Dermis blood vessel endothelial cell (primary cell): ENCODE measurements around the gene MARCO. TPM values are rescaled to one million over a fixed set of nuclear protein-coding genes. Genes with fewer than 3 reads are reported as not detected.
"Not testable (repeated sequence)": the region's sequence is repeated elsewhere in the genome, so short reads cannot be mapped to it uniquely, and the experiment has no call there.

ENCODE experiments used
- DNase-seq: peaks from one replicate; pipeline ENCODE4 v3.0.0; 2010
- total RNA-seq: library from RNA; depleted of rRNA; stranded (reverse); fragments of >200 nt; gene quantifications from 2 replicates; pipeline ENCODE4 v1.2.3, GENCODE V29; 2014

The MARCO gene
- total RNA-seq, 1 donor from 2014 or later, result not detected

- DNase-seq, result no peak
Measured at GRCh38 chr2:118978064-118978463, 36.1 kb downstream of the MARCO start.

- DNase-seq, result no peak
Measured at GRCh38 chr2:118979152-118979861, 37.3 kb downstream of the MARCO start.

- no peak for DNase-seq
Measured at GRCh38 chr2:118980022-118980421, 38.0 kb downstream of the MARCO start.

- no peak for DNase-seq
Measured at GRCh38 chr2:118980573-118980972, 38.6 kb downstream of the MARCO start.

- DNase-seq, result no peak
Measured at GRCh38 chr2:118981632-118982031, 39.6 kb downstream of the MARCO start.

- no peak for DNase-seq
Measured at GRCh38 chr2:118982039-118982438, 40.0 kb downstream of the MARCO start.

- no peak for DNase-seq
Measured at GRCh38 chr2:118983133-118983532, 41.1 kb downstream of the MARCO start.

- DNase-seq, result no peak
Measured at GRCh38 chr2:118983915-118984314, 41.9 kb downstream of the MARCO start.

- no peak for DNase-seq
Measured at GRCh38 chr2:118986738-118987137, 44.7 kb downstream of the MARCO start.

- DNase-seq, result no peak
Measured at GRCh38 chr2:118987886-118988285, 45.9 kb downstream of the MARCO start.

GRCh38 chr2:118988706-118989105 is 46.7 kb downstream of the MARCO start:
- DNase-seq, result no peak

GRCh38 chr2:118989481-118989880 is 47.5 kb downstream of the MARCO start:
- no peak for DNase-seq

- DNase-seq, result no peak
Measured at GRCh38 chr2:118990757-118991545, 49.0 kb downstream of the MARCO start.

GRCh38 chr2:118991554-118991953 is 49.6 kb downstream of the MARCO start:
- no peak for DNase-seq

- DNase-seq, result no peak
Measured at GRCh38 chr2:118992740-118993391, 50.9 kb downstream of the MARCO start.

- no peak for DNase-seq
Measured at GRCh38 chr2:118993392-118993752, 51.4 kb downstream of the MARCO start.

GRCh38 chr2:118994172-118994700 is 52.2 kb downstream of the MARCO start:
- DNase-seq, result no peak

GRCh38 chr2:118994778-118995177 is 52.8 kb downstream of the MARCO start:
- no peak for DNase-seq

- DNase-seq, result not testable (repeated sequence)
Measured at GRCh38 chr2:119003856-119004255, 61.9 kb downstream of the MARCO start.

- no peak for DNase-seq
Measured at GRCh38 chr2:119004602-119005001, 62.6 kb downstream of the MARCO start.

- no peak for DNase-seq
Measured at GRCh38 chr2:119005051-119005450, 63.1 kb downstream of the MARCO start.

- DNase-seq, result no peak
Measured at GRCh38 chr2:119005555-119005954, 63.6 kb downstream of the MARCO start.

GRCh38 chr2:119006441-119006840 is 64.4 kb downstream of the MARCO start:
- DNase-seq, result no peak
